Karpas-422 (cell line): ENCODE results near the gene MS4A6A. TPM values are rescaled to one million over a fixed set of nuclear protein-coding genes. Genes with fewer than 3 reads are reported as not detected.
"Not testable (repeated sequence)": the region's sequence is repeated elsewhere in the genome, so short reads cannot be mapped to it uniquely, and the experiment has no call there.

Experiments
- DNase-seq: peaks from one replicate; pipeline ENCODE4 v3.0.0-alpha.2; 2015
- H2AFZ ChIP-seq: fragments of 200-600 bp; sonication (generic); 2 replicates; pipeline ENCODE4 v1.6.1; 2014; ENCODE audit warnings: antibody characterized with exemption, low read length, mixed read lengths
- H3K27ac ChIP-seq: fragments of 200-600 bp; sonication (generic); 2 replicates; pipeline ENCODE4 v1.5.1; 2014; ENCODE audit warnings: mild to moderate bottlenecking, low read length, moderate library complexity
- H3K27me3 ChIP-seq: fragments of 200-600 bp; sonication (generic); 2 replicates; pipeline ENCODE4 v1.6.1; 2014; ENCODE audit warnings: low read length, mixed read lengths
- H3K36me3 ChIP-seq: fragments of 200-600 bp; sonication (generic); 2 replicates; pipeline ENCODE4 v1.6.1; 2014; ENCODE audit warnings: low read length, mixed read lengths; ENCODE audit not compliant: insufficient read depth
- H3K4me1 ChIP-seq: fragments of 200-600 bp; sonication (generic); 2 replicates; pipeline ENCODE4 v1.6.1; 2014; ENCODE audit warnings: mild to moderate bottlenecking, low read length, mixed read lengths
- H3K4me2 ChIP-seq: fragments of 200-600 bp; sonication (generic); 2 replicates; pipeline ENCODE4 v1.6.1; 2014; ENCODE audit warnings: low read length, low read depth, mild to moderate bottlenecking; ENCODE audit not compliant: poor library complexity, severe bottlenecking
- H3K4me3 ChIP-seq: fragments of 200-600 bp; sonication (generic); 2 replicates; pipeline ENCODE4 v1.5.1; 2014; ENCODE audit warnings: mild to moderate bottlenecking, antibody characterized with exemption, low read length, mixed read lengths
- H3K79me2 ChIP-seq: fragments of 200-600 bp; sonication (generic); 2 replicates; pipeline ENCODE4 v1.6.1; 2014; ENCODE audit warnings: mild to moderate bottlenecking, low read length, mixed read lengths
- H3K9ac ChIP-seq: fragments of 200-600 bp; sonication (generic); 2 replicates; pipeline ENCODE4 v1.6.0; 2014; ENCODE audit warnings: low read length
- H3K9me2 ChIP-seq: fragments of 200-600 bp; sonication (generic), shearing (Covaris generic); replicated peaks from 2 replicates; pipeline ENCODE4 v1.6.0; 2014; ENCODE audit warnings: mild to moderate bottlenecking, low read length, moderate library complexity; ENCODE audit not compliant: insufficient read depth
- H3K9me3 ChIP-seq: fragments of 300-700, 200-600 bp; sonication (generic); 2 replicates; pipeline ENCODE4 v1.6.1; 2014; ENCODE audit warnings: low read length, mixed read lengths
- H4K20me1 ChIP-seq: fragments of 200-600 bp; sonication (generic); 2 replicates; pipeline ENCODE4 v1.6.1; 2014; ENCODE audit warnings: mild to moderate bottlenecking, antibody characterized with exemption, low read length, low read depth; ENCODE audit not compliant: insufficient read depth
- total RNA-seq: library from RNA; depleted of rRNA; stranded (reverse); fragments of >200 nt; shearing (Covaris generic); gene quantifications from 2 replicates; pipeline ENCODE4 v1.2.3, GENCODE V29; 2014; ENCODE audit warnings: low replicate concordance

Gene MS4A6A
- total RNA-seq, 1 experiment from 2014 or later = not detected

DNA sequence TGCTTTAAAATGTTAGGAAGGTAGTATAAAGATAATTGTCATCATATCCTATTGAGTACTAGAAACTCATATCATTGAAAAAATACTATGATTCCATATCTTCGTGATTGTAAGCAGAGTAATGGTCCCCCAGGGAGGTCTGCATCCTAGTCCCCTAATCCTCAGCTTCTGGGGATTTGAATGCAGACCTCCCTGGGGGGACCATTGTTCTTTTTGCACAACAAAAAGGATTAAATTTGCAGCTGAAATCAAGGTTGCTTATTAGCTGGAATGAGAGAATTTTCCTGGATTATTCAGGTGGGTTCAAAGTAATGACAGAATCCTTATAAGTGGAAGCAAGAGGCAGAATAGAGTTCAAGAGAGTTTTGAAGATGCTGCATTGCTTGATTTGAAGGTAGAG, 26.1 kb upstream of the MS4A6A start:
- Histone ChIP-seq H3K4me3 (no peak overlapping the region), H3K4me1 (peaks cover 5% of the 10 kb centered on the region), H3K4me2 (no peak overlapping the region), H2AFZ (no peak overlapping the region), H3K27ac (no peak overlapping the region), H3K79me2 (no peaks in the 10 kb centered on the region), H3K9ac (no peak overlapping the region), H3K36me3 (no peaks in the 10 kb centered on the region), H3K9me3 (no peaks in the 10 kb centered on the region), H4K20me1 (no peaks in the 10 kb centered on the region), H3K27me3 (no peaks in the 10 kb centered on the region), H3K9me2 (no peaks in the 10 kb centered on the region)
- DNase-seq = no peak

DNA sequence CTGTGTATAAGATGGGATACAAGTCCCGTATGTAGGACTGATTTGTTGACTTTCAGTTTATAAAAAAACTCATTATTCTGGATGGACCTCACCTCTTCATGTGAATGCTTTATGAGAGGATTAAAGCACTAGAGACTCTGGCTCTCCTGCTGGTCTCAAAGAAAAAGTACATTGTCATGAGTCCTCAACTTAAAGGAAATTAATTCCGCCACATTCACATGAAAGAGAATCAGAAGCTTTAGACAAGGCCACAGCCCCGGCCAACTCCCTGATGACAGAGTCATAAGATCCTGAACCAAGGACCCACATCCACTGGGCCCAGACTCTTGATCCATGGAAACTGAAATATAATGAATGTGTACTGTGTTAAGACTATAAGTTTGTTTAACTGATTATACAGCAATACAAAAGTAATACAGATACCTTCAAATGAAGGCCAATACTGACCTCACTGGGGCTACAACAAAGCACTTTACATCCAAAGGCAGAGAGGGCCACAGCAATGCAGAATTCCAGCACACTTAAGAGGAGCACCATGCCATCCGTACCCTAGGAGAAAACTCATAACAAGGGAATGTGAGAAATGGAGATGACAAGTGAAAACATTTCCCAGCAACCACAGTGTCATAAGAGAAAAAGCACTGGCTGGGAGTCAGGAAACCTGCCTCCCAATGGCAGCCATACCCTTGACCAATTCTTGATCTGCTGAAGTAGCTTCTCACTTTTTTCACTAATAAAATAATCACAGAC, 25.4 kb upstream of the MS4A6A start:
- Histone ChIP-seq H3K9ac (no peak overlapping the region), H3K4me2 (no peak overlapping the region), H3K36me3 (no peaks in the 10 kb centered on the region), H3K4me1 (peaks cover 5% of the 10 kb centered on the region), H3K9me2 (no peaks in the 10 kb centered on the region), H2AFZ (no peak overlapping the region), H3K27me3 (no peaks in the 10 kb centered on the region), H4K20me1 (no peaks in the 10 kb centered on the region), H3K79me2 (no peaks in the 10 kb centered on the region), H3K4me3 (no peak overlapping the region), H3K27ac (no peak overlapping the region), H3K9me3 (no peaks in the 10 kb centered on the region)
- DNase-seq = no peak

- H3K9me3 ChIP-seq = no peaks in the 10 kb centered on the region
- no peaks in the 10 kb centered on the region for H3K79me2 ChIP-seq
- peaks cover 5% of the 10 kb centered on the region for H3K4me1 ChIP-seq
- H3K9ac ChIP-seq = no peak overlapping the region
- H2AFZ ChIP-seq = no peak overlapping the region
- H3K36me3 ChIP-seq = no peaks in the 10 kb centered on the region
- no peak overlapping the region for H3K4me3 ChIP-seq
- no peaks in the 10 kb centered on the region for H4K20me1 ChIP-seq
- H3K9me2 ChIP-seq = no peaks in the 10 kb centered on the region
- H3K27ac ChIP-seq = no peak overlapping the region
- no peak overlapping the region for H3K4me2 ChIP-seq
- no peaks in the 10 kb centered on the region for H3K27me3 ChIP-seq
- DNase-seq = no peak
Observed at GRCh38 chr11:60206616-60207015, 23.7 kb upstream of the MS4A6A start.

- H3K4me2 ChIP-seq = no peak overlapping the region
- no peak overlapping the region for H2AFZ ChIP-seq
- no peaks in the 10 kb centered on the region for H3K36me3 ChIP-seq
- H3K79me2 ChIP-seq = no peaks in the 10 kb centered on the region
- H3K27ac ChIP-seq = no peak overlapping the region
- H3K27me3 ChIP-seq = no peaks in the 10 kb centered on the region
- H3K9me3 ChIP-seq = no peaks in the 10 kb centered on the region
- no peak overlapping the region for H3K4me3 ChIP-seq
- H4K20me1 ChIP-seq = no peaks in the 10 kb centered on the region
- H3K9me2 ChIP-seq = no peaks in the 10 kb centered on the region
- H3K9ac ChIP-seq = no peak overlapping the region
- no peaks in the 10 kb centered on the region for H3K4me1 ChIP-seq
- no peak for DNase-seq
Observed at GRCh38 chr11:60204922-60205321, 22.0 kb upstream of the MS4A6A start.

- H3K4me2 ChIP-seq, H3K9me2 ChIP-seq, H2AFZ ChIP-seq, H3K27ac ChIP-seq, H4K20me1 ChIP-seq, H3K4me3 ChIP-seq, H3K9ac ChIP-seq, H3K9me3 ChIP-seq, H3K79me2 ChIP-seq, H3K4me1 ChIP-seq, H3K36me3 ChIP-seq, H3K27me3 ChIP-seq, DNase-seq: not testable (repeated sequence)
Observed at GRCh38 chr11:60201334-60201733, 18.5 kb upstream of the MS4A6A start.

DNA sequence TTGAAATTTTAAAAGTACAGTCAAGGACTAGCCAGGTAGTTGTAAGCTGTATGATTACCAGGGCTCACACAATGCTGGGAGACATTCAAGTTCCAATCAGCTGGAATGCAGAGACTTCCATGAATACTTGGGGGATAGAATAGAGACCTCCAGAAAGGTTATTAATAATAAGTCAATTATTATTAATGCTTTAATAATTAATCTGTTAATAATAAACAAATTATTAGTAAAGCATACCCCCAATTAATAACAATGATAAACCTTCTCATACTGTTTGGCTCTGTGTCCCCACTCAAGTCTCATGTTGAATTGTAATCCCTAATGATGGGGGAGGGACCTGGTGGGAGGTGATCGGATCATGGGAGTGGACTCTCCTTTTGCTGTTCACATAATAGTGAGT, 14.6 kb upstream of the MS4A6A start:
- Histone ChIP-seq H3K9me2 (no peaks in the 10 kb centered on the region), H3K4me2 (no peak overlapping the region), H2AFZ (no peak overlapping the region), H3K4me1 (no peaks in the 10 kb centered on the region), H3K9ac (no peak overlapping the region), H3K4me3 (no peak overlapping the region), H4K20me1 (no peaks in the 10 kb centered on the region), H3K27me3 (no peaks in the 10 kb centered on the region), H3K27ac (no peak overlapping the region), H3K9me3 (no peaks in the 10 kb centered on the region), H3K79me2 (no peaks in the 10 kb centered on the region), H3K36me3 (no peaks in the 10 kb centered on the region)
- DNase-seq = no peak

- Histone ChIP-seq H3K79me2 (no peaks in the 10 kb centered on the region), H2AFZ (no peak overlapping the region), H3K27me3 (no peaks in the 10 kb centered on the region), H3K4me2 (no peak overlapping the region), H3K36me3 (no peaks in the 10 kb centered on the region), H3K9me3 (no peaks in the 10 kb centered on the region), H3K9me2 (no peaks in the 10 kb centered on the region), H4K20me1 (no peaks in the 10 kb centered on the region), H3K9ac (no peak overlapping the region), H3K4me3 (no peak overlapping the region), H3K4me1 (no peaks in the 10 kb centered on the region), H3K27ac (no peak overlapping the region)
- no peak for DNase-seq
Observed at GRCh38 chr11:60195923-60196368, 13.1 kb upstream of the MS4A6A start.

GRCh38 chr11:60194511-60194910, 11.6 kb upstream of the MS4A6A start:
- Histone ChIP-seq H4K20me1 (no peaks in the 10 kb centered on the region), H3K36me3 (no peaks in the 10 kb centered on the region), H3K79me2 (no peaks in the 10 kb centered on the region), H3K4me2 (no peak overlapping the region), H3K9ac (no peak overlapping the region), H3K4me1 (no peaks in the 10 kb centered on the region), H3K9me2 (no peaks in the 10 kb centered on the region), H3K9me3 (no peaks in the 10 kb centered on the region), H3K27me3 (no peaks in the 10 kb centered on the region), H3K4me3 (no peak overlapping the region), H2AFZ (no peak overlapping the region), H3K27ac (no peak overlapping the region)
- no peak for DNase-seq
